Endodermal cell (in vitro differentiated cells): ENCODE results near the gene OR2T3. TPM values are rescaled to one million over a fixed set of nuclear protein-coding genes. Genes with fewer than 3 reads are reported as not detected.
"Not testable (repeated sequence)": the region's sequence is repeated elsewhere in the genome, so short reads cannot be mapped to it uniquely, and the experiment has no call there.

Source experiments
- DNase-seq: peaks from one replicate; pipeline ENCODE4 v3.0.0-alpha.2; 2017
- H3K27ac ChIP-seq: 2 replicates; pipeline ENCODE4 v1.5.1; 2013; ENCODE audit warnings: mild to moderate bottlenecking, low read depth, low read length, moderate library complexity
- H3K27me3 ChIP-seq: 2 replicates; pipeline ENCODE4 v1.6.1; 2013; ENCODE audit warnings: mild to moderate bottlenecking, low read length, moderate library complexity; ENCODE audit not compliant: insufficient read depth, control insufficient read depth, poor library complexity, severe bottlenecking
- H3K36me3 ChIP-seq: 2 replicates; pipeline ENCODE4 v1.7.0; 2013; ENCODE audit warnings: mild to moderate bottlenecking, low read length, moderate library complexity; ENCODE audit not compliant: control insufficient read depth, insufficient read depth
- H3K4me1 ChIP-seq: one replicate; pipeline ENCODE4 v1.7.0; 2013; ENCODE audit warnings: low read length; ENCODE audit not compliant: control insufficient read depth, insufficient read depth
- H3K4me3 ChIP-seq: 2 replicates; pipeline ENCODE4 v1.5.1; 2013; ENCODE audit warnings: mild to moderate bottlenecking, low read length, moderate library complexity
- H3K9ac ChIP-seq: 2 replicates; pipeline ENCODE4 v1.6.1; 2013; ENCODE audit warnings: mild to moderate bottlenecking, low read length, moderate library complexity; ENCODE audit not compliant: poor library complexity, severe bottlenecking; ENCODE audit errors: extremely low read depth
- H3K9me3 ChIP-seq: 2 replicates; pipeline ENCODE4 v1.6.1; 2013; ENCODE audit warnings: mild to moderate bottlenecking, low read length, moderate library complexity; ENCODE audit not compliant: control insufficient read depth
- H3K27ac Mint-ChIP-seq: 2 replicates; pipeline ENCODE4 v1.8.0; 2020; ENCODE audit warnings: mixed read lengths
- H3K27me3 Mint-ChIP-seq: 2 replicates; pipeline ENCODE4 v1.8.0; 2021; ENCODE audit warnings: mild to moderate bottlenecking, mixed read lengths; ENCODE audit not compliant: insufficient read depth
- H3K36me3 Mint-ChIP-seq: 2 replicates; pipeline ENCODE4 v1.8.0; 2020; ENCODE audit warnings: low read depth, mixed read lengths
- H3K4me1 Mint-ChIP-seq: 2 replicates; pipeline ENCODE4 v1.8.0; 2020; ENCODE audit warnings: mixed read lengths
- H3K4me3 Mint-ChIP-seq: 2 replicates; pipeline ENCODE4 v1.8.0; 2020; ENCODE audit warnings: mild to moderate bottlenecking, moderate library complexity, mixed read lengths
- H3K9me3 Mint-ChIP-seq: 2 replicates; pipeline ENCODE4 v1.8.0; 2020; ENCODE audit warnings: mild to moderate bottlenecking, mixed read lengths
- WGBS, 2 experiments: methylation state at CpG; one replicate each; pipeline versions ENCODE4 v1.1.5 to v1.1.7; 2013; ENCODE audit warnings: missing lambda C conversion rate in 2 of 2, mixed read lengths in 1 of 2; ENCODE audit not compliant: insufficient coverage in 1 of 2, insufficient read length in 1 of 2; 5-methylcytosine and 5-hydroxymethylcytosine counted together
- total RNA-seq, 2 donors: library from RNA; stranded (reverse); fragmentation: NEBNext Ultra II Directional in 1 of 2; extraction: Animal tissue kit (Norgen Biotek cat#: 25700) in 1 of 2; gene quantifications; 2 replicates in 1 of 2; 3 replicates in 1 of 2; pipeline ENCODE4 v1.2.1, GENCODE V29; 2021

Gene OR2T3
- total RNA-seq, 2 donors from 2014 or later, result not detected

DNA sequence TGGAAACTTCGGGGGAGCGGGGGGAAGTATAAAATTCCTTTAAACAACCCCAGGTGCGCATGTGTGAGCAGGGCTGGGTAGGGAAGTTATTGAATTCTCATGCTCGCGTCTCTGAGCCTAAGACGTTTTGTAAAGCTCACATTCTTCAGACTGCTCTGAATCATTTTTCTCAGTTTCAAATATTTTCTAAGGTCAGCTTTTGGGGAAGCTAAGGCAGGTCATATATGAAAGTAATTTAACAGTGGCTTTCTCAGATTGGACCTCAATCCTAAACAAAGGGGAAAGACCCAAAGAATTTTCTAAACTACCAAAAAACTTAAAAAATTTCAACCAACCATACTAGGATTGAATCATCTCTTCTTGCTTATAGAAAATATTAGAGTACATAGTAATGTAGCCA lies 38.2 kb upstream of the OR2T3 start:
- peaks cover 38% of the 10 kb centered on the region for H3K9me3 ChIP-seq
- not testable (repeated sequence) for H3K4me1 Mint-ChIP-seq, DNase-seq, H3K36me3 Mint-ChIP-seq, H3K27me3 Mint-ChIP-seq, H3K27ac ChIP-seq, H3K36me3 ChIP-seq, H3K4me1 ChIP-seq, H3K4me3 Mint-ChIP-seq, H3K27ac Mint-ChIP-seq, H3K4me3 ChIP-seq, H3K27me3 ChIP-seq, H3K9ac ChIP-seq
- 87% methylated on average over 3 of the region's 6 CpGs; no CpG with 5 or more reads in 1 of the 2 experiments for WGBS, 2 experiments
- H3K9me3 Mint-ChIP-seq, result peaks cover 52% of the 10 kb centered on the region

DNA sequence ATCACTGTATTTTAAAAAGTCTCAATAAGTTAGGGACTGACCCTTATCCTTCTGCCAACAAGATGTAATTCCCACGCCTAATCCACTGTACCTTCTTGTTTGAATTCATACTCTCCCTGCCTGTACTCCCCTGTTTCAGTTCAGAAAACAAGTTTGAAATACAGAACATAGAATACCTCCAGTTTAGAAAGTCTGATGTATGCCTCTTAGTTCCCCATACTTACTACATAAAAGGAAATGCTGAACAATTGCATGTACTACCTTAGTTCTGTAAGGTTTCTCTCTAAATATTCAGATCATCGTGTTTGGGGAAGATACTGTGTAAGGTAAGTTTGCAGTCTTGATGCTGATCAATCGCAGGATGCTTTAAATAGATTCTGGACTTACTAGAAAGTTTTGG lies 36.8 kb upstream of the OR2T3 start:
- peaks cover 36% of the 10 kb centered on the region for H3K9me3 ChIP-seq
- not testable (repeated sequence) for H3K4me3 Mint-ChIP-seq, H3K9ac ChIP-seq, H3K4me3 ChIP-seq, H3K27ac ChIP-seq, H3K4me1 Mint-ChIP-seq, H3K27ac Mint-ChIP-seq, H3K36me3 Mint-ChIP-seq, H3K27me3 Mint-ChIP-seq, DNase-seq, H3K36me3 ChIP-seq, H3K27me3 ChIP-seq, H3K4me1 ChIP-seq
- H3K9me3 Mint-ChIP-seq, result peaks cover 53% of the 10 kb centered on the region
- WGBS, 2 experiments, result 50 to 55% methylated on average over 1 to 2 of the region's 3 CpGs

DNA sequence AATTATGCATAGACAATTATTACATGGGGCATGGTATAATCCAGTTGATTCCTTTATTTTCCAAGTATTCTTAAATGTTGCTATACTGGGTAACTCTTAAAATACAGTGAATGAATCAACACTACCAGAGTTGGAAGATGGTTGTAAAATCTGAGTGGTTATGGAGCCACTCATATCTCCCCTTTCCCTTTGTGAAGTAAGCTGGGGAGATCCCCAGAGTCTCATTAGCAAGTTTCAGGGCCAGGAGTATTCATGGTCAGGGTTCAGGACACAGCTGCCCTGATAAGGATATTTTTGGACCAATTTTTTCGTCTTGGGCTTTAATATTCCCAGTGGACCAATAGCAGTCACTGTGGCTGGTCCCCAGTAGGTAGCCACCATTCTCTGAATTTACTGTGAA lies 34.5 kb upstream of the OR2T3 start:
- not testable (repeated sequence) for H3K9ac ChIP-seq, H3K4me1 Mint-ChIP-seq, H3K4me1 ChIP-seq, H3K27me3 ChIP-seq, H3K4me3 Mint-ChIP-seq, H3K4me3 ChIP-seq, DNase-seq, H3K36me3 Mint-ChIP-seq, H3K27ac Mint-ChIP-seq, H3K36me3 ChIP-seq, H3K27me3 Mint-ChIP-seq, H3K27ac ChIP-seq
- H3K9me3 Mint-ChIP-seq, result peaks cover 56% of the 10 kb centered on the region
- 50% methylated on average over 1 of the region's 1 CpG; no CpG with 5 or more reads in 1 of the 2 experiments for WGBS, 2 experiments
- peaks cover 25% of the 10 kb centered on the region for H3K9me3 ChIP-seq

DNA sequence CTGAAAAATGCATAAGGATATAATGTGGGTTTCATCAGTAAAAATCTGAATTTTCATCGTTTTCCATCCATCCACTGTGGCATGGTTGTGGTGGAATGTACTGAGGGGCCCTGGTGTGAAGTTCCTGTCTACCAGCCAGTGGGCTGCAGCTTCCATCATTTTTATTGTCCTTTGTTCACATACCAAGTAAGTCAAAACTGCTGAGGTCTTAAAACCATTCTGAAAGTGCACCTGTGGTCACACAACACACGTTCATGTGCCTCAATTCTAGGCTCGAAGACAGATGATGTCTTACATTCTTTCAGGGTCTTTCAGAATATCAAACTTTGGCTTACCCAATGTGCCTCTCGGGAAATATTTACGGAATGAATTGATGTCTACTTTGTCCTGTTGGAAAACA lies 33.9 kb upstream of the OR2T3 start:
- H3K4me3 ChIP-seq, H3K4me3 Mint-ChIP-seq, H3K4me1 Mint-ChIP-seq, H3K36me3 ChIP-seq, H3K27ac ChIP-seq, H3K27me3 Mint-ChIP-seq, H3K27ac Mint-ChIP-seq, H3K4me1 ChIP-seq, H3K27me3 ChIP-seq, H3K36me3 Mint-ChIP-seq, H3K9ac ChIP-seq, DNase-seq: not testable (repeated sequence)
- H3K9me3 ChIP-seq, result peaks cover 29% of the 10 kb centered on the region
- H3K9me3 Mint-ChIP-seq, result peaks cover 60% of the 10 kb centered on the region
- 60 to 71% methylated on average over 4 to 5 of the region's 5 CpGs for WGBS, 2 experiments

DNA sequence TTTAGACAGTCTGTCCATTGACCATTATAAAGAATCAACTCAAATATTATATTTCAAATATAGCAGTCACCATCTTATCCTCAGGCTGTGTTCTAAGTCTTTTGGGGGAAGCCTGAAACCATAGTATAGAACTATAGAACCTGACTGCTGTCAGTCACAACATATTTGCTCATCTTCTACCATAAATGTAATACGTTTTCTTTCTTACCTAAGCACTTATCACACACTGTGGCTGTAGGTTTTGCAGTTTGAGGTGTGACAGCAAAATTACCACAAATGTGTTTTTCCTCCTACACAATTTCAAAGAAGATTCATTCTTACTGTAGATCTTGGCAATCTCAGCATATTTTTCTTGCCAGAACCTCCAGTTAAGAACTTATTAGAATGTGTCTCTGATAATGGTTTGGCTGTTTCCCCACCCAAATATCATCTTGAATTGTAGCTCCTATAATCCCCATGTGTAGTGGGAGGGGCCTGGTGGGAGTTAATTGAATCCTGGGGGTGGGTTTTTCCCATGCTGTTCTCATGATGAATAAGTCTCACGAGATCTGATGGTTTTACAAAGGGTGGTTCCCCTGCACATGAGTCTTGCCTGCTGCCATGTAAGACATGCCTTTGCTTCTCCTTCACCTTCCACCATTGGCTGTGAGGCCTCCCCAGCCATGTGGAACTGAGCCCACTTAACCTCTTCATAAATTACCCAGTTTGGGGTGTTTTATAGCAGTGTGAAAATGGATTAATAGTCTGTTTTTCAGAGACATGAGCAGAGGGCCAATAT lies 30.5 kb upstream of the OR2T3 start:
- H3K36me3 Mint-ChIP-seq, H3K4me3 ChIP-seq, H3K27me3 Mint-ChIP-seq, H3K27ac ChIP-seq, H3K9ac ChIP-seq, H3K27ac Mint-ChIP-seq, DNase-seq, H3K4me1 ChIP-seq, H3K4me3 Mint-ChIP-seq, H3K36me3 ChIP-seq, H3K4me1 Mint-ChIP-seq, H3K27me3 ChIP-seq: not testable (repeated sequence)
- no CpG with 5 or more reads among the region's 2 CpGs for WGBS, 2 experiments
- peaks cover 47% of the 10 kb centered on the region for H3K9me3 ChIP-seq
- H3K9me3 Mint-ChIP-seq, result peaks cover 73% of the 10 kb centered on the region

DNA sequence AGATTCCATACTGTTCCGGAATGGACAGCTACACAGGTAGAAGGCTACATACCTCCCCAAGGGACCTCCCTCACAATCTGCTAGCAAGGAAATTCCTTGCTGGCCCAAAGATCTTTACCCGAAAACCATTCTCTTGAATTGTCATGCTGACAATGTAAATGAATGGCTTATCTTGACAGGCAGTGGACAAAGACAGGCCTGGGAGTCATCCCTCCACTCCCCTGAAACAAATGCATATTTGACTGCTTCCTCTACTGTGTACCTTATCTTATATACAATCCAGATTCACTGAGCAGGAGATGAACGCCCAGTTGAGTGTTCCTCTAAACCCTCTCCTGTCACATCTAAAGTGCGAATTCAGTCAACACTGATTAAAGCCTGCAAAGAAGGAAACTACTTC lies 28.5 kb upstream of the OR2T3 start:
- H3K4me1 ChIP-seq, H3K9ac ChIP-seq, H3K27me3 Mint-ChIP-seq, H3K27ac ChIP-seq, H3K27me3 ChIP-seq, H3K4me3 ChIP-seq, DNase-seq, H3K36me3 ChIP-seq, H3K36me3 Mint-ChIP-seq, H3K4me1 Mint-ChIP-seq, H3K27ac Mint-ChIP-seq, H3K4me3 Mint-ChIP-seq: not testable (repeated sequence)
- H3K9me3 ChIP-seq, result peaks cover 36% of the 10 kb centered on the region
- peaks cover 65% of the 10 kb centered on the region for H3K9me3 Mint-ChIP-seq
- 80 to 87% methylated on average over 4 of the region's 4 CpGs for WGBS, 2 experiments

DNA sequence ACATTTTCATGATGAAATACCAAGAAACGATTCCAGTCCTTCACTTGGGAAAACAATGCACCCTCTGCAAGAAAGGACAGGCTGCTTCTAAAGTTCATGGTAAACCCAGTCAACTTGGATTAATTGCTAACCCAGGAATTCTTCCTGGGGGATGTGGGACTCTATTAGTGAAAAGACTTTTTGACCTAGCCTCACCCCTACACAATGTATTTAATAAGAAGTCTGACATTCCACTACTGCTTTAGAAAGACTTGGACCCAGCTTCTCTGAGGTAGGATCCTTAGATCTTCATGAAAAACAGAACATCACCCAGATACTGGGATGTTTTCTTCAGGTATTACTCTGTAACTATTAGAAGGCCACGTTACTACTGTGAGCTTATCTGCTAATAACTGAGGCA lies 27.8 kb upstream of the OR2T3 start, which contains the start of gene OR2T2:
OR2T2 (plus strand) TSS at position 239 of the 400 bp plus-strand sequence. CDS start 7,161 bp downstream, outside the sequence.
- H3K36me3 ChIP-seq, DNase-seq, H3K9ac ChIP-seq, H3K27ac Mint-ChIP-seq, H3K36me3 Mint-ChIP-seq, H3K4me1 ChIP-seq, H3K4me3 ChIP-seq, H3K4me3 Mint-ChIP-seq, H3K27me3 ChIP-seq, H3K27me3 Mint-ChIP-seq, H3K27ac ChIP-seq, H3K4me1 Mint-ChIP-seq: not testable (repeated sequence)
- peaks cover 29% of the 10 kb centered on the region for H3K9me3 ChIP-seq
- WGBS, 2 experiments, result no CpG with 5 or more reads among the region's 2 CpGs
- peaks cover 61% of the 10 kb centered on the region for H3K9me3 Mint-ChIP-seq
